Brain microvascular endothelial cell (primary cell): Measurements from ENCODE around the gene CTBP2.
A peak's percentile ranks its signal among the peaks of the same experiment; 100 is the strongest.
"Not testable (repeated sequence)": the region's sequence is repeated elsewhere in the genome, so short reads cannot be mapped to it uniquely, and the experiment has no call there.

Experiments
- DNase-seq: peaks from one replicate; pipeline ENCODE4 v3.0.0-alpha.2; 2020
- H3K27ac ChIP-seq: fragments of 250-450 bp; sonication (Bioruptor Pico); 2 replicates; pipeline ENCODE4 v1.5.1; 2020; ENCODE audit warnings: mild to moderate bottlenecking, moderate library complexity
- H3K27me3 ChIP-seq: fragments of 250-450 bp; sonication (Bioruptor Pico); replicated peaks from 2 replicates; pipeline ENCODE4 v1.5.1; 2020; ENCODE audit warnings: mild to moderate bottlenecking
- H3K36me3 ChIP-seq: fragments of 250-450 bp; sonication (Bioruptor Pico); replicated peaks from 2 replicates; pipeline ENCODE4 v1.5.1; 2020; ENCODE audit warnings: mild to moderate bottlenecking
- H3K4me3 ChIP-seq: 2 replicates; pipeline ENCODE4 v1.5.1; 2011; ENCODE audit warnings: low read depth, mild to moderate bottlenecking, control low read depth, low read length, moderate library complexity
- in situ Hi-C: cut with HindIII; loops from 2 replicates; pipeline ENCODE4 v1.10.0; 2017; ENCODE audit warnings: low sequenced_read_pairs, low pct_ligation_motif_present
- TF ChIP-seq, protein P1 (sequence below): IDR thresholded peaks from 2 replicates; pipeline ENCODE4 v1.5.1; 2011; ENCODE audit warnings: low read depth, mild to moderate bottlenecking, moderate library complexity, low read length, control low read depth, inconsistent platforms; ENCODE audit errors: missing control alignments

Gene CTBP2

DNA sequence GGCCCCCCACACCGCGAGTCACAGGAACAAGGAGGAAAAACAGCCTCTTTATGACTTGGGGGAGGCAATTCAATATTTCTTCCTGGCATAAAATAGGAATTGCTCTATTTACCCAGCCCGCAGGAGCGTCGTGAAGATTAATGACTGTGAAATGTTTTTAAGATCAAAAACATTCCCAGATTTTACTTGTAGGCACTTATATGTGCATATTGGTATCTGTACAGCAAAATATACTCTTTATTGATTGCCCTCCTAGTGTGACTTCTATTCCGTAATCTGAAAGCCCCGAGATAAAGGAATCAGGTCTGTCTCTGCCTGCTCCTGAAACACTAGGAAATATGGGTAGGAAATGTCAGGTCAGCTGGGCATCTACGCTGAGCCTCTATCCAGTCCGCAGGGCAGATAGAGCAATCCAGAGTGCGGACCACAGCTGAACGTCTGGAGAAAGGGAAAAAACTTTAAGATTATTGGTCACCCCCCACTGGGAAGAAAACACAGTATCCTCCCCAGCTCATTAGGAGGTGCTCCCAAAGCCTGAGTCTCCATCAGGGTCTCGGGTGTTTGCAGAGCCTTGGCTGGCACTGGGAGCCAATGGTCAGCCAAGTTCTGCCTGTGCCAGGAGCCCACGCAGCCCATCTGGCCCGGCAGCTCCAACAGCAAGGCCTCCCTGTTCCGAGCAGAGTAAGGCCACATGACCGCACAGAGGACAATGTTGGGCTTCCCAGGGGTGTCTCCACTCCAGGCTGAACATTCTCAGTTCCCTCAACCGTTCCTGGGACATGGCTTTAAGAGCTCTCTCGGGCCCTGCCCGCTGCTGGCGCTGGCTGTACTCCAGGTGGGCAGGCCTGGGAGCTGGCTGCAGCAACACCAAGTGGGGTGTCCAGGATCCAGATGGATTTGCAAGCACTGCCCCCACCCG is 7.7 kb downstream of the CTBP2 start:
- Histone ChIP-seq H3K4me3 (no peak overlapping the region), H3K36me3 (peaks cover 7% of the 10 kb centered on the region), H3K27me3 (no peaks in the 10 kb centered on the region), H3K27ac (peak overlapping the region; percentile 60)
- TF ChIP-seq, protein P1, sequence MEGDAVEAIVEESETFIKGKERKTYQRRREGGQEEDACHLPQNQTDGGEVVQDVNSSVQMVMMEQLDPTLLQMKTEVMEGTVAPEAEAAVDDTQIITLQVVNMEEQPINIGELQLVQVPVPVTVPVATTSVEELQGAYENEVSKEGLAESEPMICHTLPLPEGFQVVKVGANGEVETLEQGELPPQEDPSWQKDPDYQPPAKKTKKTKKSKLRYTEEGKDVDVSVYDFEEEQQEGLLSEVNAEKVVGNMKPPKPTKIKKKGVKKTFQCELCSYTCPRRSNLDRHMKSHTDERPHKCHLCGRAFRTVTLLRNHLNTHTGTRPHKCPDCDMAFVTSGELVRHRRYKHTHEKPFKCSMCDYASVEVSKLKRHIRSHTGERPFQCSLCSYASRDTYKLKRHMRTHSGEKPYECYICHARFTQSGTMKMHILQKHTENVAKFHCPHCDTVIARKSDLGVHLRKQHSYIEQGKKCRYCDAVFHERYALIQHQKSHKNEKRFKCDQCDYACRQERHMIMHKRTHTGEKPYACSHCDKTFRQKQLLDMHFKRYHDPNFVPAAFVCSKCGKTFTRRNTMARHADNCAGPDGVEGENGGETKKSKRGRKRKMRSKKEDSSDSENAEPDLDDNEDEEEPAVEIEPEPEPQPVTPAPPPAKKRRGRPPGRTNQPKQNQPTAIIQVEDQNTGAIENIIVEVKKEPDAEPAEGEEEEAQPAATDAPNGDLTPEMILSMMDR: no peak
- in situ Hi-C loops: no loop called here
- DNase-seq: no peak

DNA sequence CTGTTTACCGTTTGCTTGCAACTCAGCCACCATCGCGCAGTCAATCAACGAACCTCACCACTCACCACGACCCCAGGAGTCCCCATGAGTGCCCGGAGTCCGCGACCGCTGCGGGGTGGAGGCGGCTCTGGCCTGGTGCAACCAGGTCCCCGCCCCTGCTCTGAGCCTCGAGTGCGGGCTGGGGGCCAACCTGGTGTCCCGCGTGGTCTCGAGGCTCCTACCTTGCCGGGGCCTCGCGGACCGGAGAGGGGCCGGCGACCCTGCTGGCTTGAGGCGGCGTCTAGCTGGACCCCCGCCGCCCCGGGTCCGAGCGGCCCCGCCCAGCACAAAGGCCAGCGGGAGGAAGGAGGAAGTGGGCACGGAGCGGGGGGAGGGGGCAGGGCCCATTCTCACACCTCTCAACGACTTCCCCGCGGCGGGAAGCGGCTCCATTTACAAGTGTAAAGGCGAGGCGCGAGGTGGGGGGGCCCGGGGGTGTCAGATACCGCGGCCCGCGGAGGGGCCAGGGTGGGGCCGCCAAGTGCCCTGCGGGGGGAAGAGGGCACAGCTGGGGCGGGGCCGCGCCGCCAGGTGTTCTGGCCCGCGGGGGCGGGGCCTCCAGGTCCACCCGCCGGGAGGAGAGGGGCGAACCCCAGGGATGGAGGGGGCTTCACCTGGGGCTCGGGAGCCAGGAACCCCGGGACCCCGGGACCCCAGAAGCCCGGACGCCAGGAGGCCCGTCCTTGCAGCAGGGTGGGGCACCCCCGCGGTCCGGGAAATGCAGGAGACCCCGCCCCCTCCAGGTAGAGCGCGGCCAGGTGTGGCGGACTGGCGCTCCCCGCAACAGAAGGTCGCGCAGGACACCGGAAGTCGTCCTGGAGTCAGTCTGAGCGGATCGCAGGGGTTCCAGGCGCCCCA is 8.6 kb downstream of the CTBP2 start:
- in situ Hi-C loops: no loop called here
- H3K36me3 ChIP-seq: peaks cover 7% of the 10 kb centered on the region
- H3K4me3 ChIP-seq: no peak overlapping the region
- no peak overlapping the region for H3K27ac ChIP-seq
- TF ChIP-seq, protein P1: no peak
- H3K27me3 ChIP-seq: no peaks in the 10 kb centered on the region
- no peak for DNase-seq

DNA sequence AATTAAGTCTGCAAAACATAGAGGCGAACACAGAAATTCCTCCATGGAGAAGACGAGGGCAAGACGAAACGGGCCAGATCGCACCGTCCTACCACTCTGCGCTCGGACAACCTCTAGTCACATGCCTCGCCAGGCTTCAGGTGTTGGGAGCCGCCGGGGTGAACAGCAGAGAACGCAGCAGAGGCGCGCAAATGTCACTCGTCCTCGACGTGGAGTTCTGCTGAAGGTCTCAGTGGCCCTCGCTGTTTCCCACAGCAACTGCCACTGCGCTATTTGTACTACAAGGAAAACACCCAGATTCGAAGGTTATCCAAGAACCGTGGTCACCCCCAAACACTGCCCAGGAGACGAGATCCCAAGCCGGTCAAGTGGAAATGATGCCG is 9.2 kb downstream of the CTBP2 start:
- DNase-seq: no peak
- Histone ChIP-seq H3K4me3 (no peak overlapping the region), H3K27me3 (no peaks in the 10 kb centered on the region), H3K27ac (no peak overlapping the region), H3K36me3 (peaks cover 7% of the 10 kb centered on the region)
- in situ Hi-C loops: no loop called here
- TF ChIP-seq, protein P1: no peak

DNA sequence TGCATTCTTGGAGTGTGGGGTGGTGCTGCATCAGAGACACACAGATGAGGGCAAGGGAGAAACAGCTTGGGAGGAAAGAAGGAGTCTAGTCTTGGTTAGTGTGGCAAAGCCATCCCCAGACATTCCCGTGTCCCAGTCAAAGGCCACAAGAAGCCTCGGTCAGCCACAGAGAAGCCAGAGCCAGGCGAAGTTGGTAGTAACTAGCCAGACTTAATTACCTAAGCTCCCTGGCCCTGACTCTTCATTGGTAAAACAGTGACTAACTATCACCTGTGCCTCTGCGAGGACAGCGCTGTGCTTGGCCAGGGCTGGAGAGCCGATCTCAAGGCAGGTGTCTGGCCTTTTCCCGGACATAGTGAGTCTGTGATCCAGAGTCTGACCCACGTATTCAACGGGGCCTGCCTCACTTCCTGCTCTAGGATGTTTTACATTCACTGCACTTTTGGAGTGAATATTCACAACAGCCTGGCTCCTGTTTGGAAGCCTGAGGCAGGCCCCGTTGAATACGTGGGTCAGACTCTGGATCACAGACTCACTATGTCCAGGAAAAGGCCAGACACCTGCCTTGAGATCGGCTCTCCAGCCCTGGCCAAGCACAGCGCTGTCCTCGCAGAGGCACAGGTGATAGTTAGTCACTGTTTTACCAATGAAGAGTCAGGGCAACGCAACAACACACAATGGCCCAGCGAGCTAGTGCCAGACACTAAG is 9.8 kb downstream of the CTBP2 start:
- H3K27ac ChIP-seq, in situ Hi-C loops, H3K27me3 ChIP-seq, DNase-seq, H3K36me3 ChIP-seq, H3K4me3 ChIP-seq: not testable (repeated sequence)

DNA sequence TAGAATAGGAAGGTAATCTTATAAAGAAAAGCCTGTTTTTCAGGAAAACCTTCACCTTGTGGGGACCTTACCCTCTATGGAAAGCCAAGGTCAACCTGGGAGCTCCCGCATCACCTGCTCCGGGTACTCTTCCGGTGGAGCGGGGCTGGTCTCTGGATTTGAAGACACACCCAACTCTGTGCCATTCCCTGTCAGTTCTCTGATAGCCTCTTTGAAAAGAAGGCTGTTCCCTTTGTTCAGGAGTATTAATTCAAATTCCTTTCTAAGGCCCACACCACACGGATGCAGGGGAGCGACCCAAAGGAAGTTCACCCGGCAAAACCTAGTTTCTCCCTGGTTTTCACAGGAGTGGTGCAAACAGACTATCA is 10.7 kb downstream of the CTBP2 start:
- in situ Hi-C loops: no loop called here
- Histone ChIP-seq H3K27ac (peak overlapping the region; percentile 92), H3K36me3 (peaks cover 7% of the 10 kb centered on the region), H3K27me3 (no peaks in the 10 kb centered on the region), H3K4me3 (no peak overlapping the region)
- TF ChIP-seq, protein P1: no peak
- DNase-seq: no peak
